Stimulated activated CD4-positive, alpha-beta T cell treated with anti-CD3 and anti-CD28 coated beads, Interleukin-4, amount 100 ng/mL, for 1 hour (primary cell): ENCODE measurements around the gene ADM2.

Experiments used
- DNase-seq: peaks from one replicate; pipeline ENCODE4 v3.0.0-alpha.2; 2020

ADM2 gene

DNA sequence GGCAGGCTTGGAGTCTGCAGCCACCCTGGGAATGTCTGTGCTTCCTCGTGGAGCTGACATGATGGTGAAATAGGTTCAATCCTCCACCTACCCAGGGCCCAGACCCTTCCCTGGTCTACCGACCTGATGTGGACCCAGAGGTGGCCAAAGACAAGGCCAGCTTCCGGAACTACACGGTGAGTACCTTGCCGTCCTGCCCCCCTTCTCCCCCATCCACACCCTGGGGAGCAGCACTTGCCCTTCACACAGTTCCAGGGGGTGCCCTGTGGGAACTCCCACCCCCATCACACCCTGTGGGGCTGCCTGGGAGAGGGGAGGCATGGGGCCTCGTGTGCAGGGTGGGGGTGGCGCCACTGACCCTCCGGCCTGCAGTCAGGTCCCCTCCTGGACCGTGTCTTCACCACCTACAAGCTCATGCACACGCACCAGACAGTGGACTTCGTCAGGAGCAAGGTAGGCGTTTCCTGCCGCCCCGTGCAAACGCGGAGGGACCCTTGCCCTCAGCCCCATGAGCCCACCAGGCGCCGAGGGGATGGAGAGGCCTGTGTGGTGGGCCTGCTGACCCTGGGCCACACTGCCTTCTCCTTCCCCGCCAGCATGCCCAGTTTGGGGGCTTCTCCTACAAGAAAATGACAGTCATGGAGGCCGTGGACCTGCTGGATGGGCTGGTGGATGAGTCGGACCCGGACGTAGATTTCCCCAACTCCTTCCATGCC lies 6.1 kb downstream of the ADM2 start:
- DNase-seq = no peak

DNA sequence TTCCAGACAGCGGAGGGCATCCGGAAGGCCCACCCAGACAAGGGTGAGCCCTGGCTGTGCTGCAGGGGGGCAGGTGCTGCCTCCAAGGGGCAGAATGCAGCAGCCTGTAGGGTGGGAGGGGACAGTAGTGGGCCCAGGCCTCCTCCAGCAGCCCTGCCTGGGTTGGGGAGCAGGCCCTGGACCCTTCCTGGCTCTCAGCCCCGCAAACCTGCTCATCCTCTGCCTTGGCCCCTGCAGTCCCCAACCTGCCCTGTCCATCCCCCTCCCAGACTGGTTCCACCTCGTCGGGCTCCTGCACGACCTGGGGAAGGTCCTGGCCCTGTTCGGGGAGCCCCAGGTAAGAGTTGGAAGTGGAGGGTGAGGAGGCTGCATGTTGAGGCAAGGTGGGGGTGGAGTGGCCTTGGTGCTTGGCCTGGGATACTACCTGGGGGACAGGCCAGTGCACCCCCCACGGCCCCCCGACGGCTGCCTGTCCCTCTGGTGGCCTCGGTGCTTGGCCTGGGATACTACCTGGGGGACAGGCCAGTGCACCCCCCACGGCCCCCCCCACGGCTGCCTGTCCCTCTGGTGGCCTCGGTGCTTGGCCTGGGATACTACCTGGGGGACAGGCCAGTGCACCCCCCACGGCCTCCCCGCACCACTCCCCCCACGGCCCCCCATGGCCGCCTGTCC lies 6.8 kb downstream of the ADM2 start:
- no peak for DNase-seq

DNA sequence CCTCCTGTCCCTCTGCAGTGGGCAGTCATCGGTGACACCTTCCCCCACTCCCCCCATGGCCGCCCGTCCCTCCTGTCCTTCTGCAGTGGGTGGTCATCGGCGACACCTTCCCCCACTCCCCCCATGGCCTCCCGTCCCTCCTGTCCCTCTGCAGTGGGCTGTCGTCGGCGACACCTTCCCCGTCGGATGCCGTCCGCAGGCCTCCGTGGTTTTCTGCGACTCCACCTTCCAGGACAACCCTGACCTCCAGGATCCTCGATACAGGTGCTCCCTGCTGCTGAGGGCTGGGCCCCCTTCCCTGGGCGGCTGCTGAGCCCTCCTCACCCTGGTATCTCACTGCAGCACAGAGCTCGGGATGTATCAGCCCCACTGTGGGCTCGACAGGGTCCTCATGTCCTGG lies 7.5 kb downstream of the ADM2 start:
- no peak for DNase-seq

DNA sequence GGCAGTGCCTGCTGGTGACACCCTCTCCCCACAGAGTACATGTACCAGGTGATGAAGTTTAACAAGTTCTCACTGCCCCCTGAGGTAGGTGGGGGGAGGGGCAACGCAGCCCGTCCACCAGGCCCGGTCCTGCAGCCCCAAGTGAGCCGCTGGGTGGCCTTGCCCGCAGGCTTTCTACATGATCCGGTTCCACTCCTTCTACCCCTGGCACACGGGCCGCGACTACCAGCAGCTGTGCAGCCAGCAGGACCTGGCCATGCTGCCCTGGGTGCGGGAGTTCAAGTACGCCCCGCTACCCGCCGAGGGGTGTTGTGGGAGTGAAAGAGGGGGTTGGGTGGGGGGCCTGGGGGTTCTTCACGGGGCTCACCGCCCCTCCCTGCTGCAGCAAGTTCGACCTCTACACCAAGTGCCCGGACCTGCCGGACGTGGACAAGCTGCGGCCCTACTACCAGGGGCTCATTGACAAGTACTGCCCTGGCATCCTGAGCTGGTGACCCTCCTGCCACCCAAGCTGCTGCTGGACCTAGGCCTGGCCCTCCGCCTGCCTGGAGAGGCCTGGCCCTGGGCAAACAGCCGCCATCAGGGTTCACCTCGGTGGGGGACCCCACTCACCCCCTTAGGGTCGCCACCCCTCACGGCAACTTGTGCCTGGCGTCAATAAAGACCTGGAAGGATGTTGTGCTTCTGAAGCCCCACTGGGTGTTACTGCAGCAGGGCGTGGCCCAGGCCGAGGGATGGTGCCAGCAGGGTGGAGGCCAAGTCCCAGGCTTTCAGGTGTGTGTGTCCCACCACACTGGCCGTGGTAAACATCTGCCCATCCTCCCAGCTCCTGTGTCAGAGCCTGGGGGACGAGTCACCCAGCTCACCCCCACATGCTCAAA lies 8.3 kb downstream of the ADM2 start:
- DNase-seq = no peak

DNA sequence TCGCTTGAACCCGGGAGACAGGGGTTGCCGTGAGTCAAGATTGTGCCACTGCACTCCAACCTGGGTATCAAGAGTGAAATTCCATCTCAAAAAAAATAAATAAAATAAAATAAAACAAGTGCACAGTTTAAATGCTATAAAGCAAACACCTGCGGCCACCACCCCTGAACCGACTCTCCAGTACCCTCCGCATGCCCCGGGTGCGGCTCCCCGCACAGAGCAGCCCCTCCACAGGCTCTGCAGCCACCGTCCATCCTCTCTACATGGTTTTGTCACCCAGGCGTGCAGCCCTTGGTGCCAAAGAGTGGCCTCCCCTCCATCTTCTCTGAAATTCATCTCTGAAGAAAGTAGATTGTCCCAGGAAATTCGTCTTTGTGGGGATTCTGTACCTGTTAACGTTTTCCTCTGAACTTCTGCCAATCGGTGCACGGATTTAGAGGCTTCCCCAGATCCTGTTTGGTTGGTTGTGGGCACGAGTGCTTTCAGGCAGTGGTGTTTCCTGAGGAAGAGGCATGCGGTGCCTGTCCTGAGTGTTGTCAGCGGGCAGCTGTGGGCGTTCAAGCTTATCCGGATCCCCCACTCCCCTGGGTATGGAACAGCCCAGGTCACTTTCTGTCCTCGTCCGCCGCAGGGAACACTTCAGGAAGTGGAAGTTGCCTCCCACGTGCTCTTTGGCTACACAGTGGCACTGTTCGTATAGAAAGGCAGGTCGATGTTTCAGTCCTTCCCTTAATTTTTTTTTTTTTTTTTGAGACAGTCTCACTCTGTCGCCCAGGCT lies 9.4 kb downstream of the ADM2 start:
- DNase-seq = no peak

DNA sequence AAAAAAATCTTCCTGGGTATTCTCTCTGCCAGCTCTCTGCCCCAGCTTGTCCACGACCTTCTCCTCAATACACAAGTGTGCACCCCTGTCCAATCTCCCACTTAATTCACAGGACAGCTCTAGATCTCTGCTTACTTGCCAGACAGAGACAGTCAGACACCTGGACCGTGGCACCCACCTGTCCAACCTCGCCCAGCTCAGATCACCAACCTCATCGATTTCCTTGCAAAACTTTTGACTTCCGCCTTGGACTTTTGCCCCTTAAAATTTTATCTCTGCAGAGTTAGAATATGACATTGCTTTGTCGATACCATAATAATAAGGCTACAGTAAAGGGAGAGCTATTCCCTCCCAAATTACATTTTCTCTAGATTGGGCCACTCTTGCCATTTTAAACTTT lies 15.8 kb downstream of the ADM2 start:
- DNase-seq = no peak

DNA sequence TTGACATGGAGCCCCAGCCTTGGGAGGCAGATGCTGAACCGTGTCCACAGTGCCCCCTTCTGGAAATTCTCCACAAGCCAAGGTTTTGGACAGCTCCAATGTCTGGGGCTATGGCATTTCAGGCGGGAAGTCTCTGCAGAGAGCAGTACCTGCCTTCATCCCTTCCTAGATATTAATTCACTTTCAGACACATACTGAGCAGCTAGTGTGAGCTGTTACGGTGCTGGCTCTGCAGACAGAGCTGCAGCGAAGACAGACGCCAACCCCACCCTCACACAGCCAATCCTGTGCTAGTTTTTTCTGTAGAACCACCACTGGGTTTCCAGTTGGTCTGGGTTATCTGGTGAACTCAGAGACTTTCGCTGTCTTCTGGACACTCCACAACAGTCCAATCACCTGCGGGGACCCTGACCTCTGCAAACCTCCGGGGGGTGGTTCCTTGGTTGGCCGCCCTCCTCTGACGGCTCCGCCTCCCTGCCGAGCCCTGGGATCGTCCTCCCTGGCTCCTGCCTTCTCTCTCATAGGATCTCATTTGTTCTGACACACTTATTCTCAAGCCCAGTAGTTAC lies 17.1 kb downstream of the ADM2 start:
- DNase-seq = peak; percentile 62

DNA sequence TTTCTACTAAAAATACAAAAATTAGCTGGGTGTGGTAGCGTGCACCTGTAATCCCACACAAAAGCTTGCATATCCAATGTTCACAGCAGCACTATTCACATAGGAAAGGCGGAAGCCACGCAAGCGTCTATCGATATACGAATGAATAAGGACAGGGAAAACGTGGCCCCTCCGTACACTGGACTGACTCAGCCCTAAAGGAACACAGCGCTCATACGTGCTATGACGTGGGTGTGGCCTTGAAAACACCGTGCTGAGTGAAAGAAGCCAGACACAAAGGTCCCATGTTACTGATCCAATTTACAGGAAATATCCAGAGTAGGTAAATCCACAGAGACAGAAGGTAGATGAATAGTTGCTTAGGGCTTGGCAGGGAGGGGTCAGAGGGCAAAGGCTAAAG lies 19.1 kb downstream of the ADM2 start:
- no peak for DNase-seq

DNA sequence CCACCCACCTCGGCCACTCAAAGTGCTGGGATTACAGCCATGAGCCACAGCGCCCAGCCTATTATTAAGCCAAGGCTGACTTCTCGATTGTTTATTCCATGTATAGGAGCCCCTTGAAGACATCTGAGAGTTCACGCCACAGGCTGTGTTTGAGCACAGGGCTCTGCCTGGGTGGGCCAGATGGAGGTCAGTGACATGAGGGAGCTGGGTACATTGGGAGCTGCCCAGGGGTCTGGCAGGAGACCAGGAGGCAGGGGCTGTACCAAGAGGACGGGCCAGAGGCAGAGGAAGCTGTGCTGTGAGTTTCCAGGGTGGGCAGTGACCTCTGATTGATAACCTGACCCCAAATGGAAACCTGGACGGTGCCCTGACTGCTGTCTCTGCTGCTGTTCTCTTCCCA lies 20.8 kb downstream of the ADM2 start:
- DNase-seq = no peak

DNA sequence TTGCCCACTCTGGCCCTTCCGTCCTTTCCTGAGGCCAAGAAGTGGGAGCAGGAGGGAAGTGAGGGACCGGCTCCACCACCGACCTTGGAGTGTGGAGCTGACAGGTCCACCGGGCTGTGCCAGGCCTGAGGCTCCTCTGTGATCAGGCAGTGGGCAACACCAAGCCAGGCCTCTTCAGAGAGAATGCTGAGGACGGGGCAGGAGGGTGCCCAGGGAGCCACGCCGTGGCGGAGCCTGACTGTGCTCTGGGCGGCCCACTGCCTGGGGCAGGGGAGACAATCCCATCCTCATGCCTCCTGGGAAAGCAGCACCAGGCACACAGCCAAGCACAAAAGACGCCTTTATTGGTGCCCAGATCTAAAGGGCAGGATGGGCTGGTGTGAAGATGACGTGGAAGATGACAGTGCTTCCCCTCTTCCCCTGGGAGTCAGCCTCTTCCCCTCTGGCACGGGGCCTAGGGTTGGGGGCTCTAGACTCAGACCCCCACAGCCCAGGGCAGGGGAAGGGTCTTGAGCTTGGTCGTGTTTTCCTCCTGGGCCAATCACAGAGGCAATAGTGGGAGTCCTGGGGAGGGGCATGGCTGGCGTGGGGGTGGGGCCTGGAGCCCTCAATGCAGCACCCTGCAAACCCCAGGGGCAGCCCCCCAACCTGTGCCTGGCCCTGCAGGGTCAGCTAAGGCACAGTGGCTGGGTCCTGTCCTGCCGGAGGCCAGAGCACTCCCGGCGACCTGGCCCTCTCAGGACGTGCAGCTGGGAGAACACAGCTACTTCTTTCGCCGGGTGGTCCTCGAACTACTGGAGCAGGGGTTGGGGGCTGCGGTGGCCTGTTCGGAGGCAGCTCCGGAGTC lies 21.5 kb downstream of the ADM2 start:
- DNase-seq = no peak

DNA sequence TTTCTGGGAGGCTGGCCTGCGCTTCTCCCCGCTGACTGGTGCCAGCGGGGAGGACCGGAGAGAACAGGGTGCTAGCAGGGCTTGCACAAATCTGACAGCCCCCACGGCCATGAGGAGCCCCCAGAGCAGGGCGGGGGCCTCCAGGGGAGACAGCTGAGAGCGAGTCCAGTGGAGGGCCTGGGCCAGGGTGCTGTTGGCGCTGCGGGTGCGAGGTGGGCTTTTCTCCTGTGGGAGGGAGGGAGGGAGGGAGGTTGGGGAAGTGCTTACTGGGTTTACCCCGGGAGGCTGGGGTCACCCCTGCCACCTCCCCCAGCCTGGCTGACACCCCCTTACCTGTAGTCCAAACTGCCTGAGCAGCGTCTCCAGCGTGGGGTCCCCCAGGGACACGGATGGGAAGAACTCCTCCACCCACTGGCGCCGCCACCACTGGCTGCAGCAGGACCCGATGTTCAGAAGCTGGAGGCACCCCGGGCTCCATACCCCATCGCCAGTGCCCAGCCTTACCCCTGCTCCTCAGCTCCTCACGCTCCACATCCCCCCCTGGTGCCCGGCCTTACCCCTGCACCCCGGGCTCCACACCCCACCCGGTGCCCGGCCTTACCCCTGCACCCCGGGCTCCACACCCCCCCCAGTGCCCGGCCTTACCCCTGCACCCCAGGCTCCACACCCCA lies 22.3 kb downstream of the ADM2 start:
- no peak for DNase-seq

DNA sequence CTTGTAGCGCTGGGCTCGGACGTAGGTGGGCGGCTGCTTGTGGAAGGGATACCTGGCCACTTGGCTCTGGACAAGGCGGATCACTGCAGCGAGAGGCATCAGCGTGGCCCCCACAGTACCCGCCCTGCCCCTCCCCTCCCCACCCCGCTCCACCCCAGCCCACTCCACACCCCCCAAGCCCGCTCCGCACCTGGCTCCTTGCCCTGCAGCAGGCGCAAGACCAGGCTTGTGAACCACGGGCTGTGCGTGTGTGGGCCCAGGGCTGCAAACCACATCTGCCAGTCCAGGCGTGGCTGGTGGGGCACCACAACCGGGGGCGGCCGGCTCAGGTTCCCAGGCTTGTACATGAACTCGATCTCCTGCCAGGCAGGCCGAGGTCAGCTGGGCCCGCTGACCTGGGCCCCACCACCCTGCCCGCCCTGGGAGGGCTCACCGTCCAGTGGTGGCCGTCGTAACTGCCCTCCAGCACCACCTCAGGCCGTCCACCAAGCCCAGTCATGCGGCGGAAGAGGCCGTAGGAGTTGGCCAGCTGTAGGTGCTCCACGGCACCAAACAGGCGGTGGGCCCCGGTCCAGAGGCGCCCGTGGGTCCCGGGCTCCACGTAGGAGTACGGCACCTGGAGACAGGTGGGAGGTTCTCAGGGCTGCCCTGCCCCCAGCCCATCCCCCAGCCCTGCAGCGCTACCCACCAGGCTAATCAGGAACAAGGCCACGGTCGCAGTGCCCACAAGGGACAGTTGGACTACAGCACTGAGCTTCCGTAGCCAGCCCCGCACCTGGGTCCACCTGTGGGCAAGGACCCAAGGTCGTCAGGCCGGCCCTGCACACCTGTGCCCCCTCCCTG lies 23.2 kb downstream of the ADM2 start:
- DNase-seq = no peak

DNA sequence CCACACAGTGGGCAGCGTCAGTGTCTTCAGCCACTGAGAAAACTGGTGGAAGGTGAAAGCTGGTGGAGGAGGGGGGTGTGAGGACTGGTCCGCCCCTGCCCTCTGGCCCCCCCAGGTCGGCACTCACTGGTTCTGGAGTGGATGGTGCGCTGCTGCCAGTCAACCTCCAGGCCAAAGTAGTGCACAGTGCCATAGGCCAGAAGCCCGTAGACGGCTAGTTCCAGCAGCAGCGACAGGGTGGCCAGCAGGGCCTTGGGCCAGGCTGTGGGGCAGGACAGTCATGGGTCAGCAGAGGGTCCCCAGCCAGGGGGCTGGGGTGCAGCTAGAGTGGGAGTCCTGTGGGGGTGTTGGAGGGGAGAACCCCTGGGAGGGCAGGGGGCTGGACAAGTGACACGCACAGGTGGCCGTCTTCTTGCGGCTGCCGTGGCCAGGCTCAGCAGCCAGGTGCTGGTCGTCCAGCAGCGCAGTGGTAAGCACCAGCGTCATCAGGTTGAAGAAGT lies 24.0 kb downstream of the ADM2 start:
- no peak for DNase-seq

DNA sequence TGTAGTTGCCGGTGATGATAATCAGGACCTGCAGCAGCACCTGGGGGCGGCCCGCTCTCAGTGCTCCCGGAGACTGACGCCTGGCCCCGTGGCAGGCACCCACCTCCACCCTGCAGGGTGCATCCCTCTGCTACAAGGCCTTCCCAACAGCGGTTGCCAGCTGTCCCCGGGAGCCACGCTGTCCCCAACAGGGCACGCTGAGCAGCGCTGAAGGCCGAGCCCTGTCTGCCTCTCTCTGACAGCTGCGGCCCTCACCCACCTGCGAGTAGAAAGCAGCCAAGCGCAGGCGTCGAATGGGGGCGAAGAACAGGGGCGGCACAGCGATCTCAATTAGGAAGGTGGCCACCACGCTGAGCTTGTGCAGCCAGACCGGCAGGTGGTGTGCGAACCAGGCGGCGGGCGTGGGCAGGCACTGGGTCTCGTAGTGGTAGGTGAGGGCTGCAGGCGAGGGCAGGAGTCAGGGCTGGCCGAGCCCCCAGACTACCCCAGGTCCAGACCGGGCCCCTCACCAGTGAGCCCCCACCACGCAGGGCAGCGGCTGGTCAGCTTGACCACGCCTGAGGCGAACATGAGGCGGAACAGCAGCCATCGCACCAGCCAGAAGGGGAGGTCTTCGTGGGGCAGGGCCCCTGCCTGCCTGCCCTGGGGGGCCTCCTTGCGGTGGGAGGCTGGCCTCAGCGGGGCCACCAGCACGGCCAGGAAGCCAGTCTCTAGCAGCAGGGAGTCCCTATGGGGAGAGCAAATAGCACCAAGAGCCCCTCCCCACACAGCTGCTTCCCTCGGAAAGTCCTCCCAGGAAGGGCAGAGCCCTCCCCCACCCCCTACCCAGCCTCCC lies 24.6 kb downstream of the ADM2 start:
- no peak for DNase-seq

DNA sequence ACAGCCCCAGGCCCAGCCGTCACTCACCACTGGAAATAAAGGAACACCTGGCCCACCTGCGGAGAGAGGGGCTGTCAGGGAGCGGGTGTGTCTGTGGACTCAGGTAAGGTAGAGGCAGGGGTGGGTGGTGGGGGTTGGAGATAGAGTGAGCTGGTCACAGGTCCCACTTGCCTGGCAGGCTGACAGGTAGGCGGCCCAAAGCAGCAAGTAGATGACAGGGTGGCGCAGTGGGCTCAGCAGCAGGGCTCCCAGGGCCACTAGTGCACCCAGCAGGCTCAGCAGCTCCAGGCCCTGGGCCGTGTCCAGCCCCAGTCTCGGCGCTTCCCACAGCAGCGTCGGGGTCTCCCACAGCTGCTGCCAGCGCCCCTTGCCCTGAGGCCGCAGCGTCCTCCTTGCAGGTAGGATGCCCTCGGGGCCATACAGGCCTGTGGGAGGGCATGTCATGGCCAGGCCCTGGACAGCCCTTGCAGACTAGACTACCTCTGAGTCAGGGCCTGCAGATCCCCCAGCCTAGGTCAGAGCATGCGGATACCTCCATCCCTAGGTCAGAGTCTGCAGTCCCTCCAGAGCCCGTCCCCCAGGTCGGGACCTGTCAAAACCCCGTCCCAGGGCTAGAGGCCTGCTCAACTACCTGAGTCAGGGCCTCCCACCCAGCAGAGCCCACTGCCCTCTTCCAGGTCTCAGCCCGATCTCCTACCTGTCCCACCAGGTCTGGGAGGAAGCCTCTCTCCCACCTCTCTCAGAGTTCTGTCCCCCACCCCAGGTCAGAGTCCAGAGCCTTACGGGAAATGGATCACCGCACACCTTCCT lies 25.5 kb downstream of the ADM2 start:
- DNase-seq = no peak

DNA sequence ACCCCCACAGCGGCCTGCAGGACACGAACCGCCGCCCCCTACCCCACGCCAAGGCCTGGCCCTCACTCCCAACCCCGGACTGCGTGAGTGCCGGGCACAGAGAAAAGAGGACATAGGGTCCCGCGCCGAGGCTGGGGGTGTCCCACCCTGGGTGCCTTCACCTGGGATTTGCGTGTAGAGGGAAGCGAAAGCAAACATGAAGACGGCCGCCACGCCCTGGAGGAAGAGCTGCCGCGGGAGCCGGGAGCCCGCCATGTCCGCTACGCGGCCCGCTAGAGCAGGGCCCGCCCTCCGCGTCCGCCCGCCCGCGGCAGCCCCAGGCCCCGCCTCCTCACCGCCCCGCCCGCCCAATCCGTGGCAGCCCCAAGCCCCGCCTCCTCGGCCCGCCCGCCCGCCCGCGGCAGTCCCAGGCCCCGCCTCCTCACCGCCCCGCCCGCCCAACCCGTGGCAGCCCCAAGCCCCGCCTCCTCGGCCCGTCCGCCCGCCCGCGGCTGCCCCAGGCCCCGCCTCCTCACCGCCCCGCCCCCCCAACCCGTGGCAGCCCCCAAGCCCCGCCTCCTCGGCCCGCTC lies 26.2 kb downstream of the ADM2 start, which contains the start of gene LMF2:
TSS of gene LMF2 (minus strand) at position 282 of the 570 bp plus-strand sequence. CDS start at position 255, 27 bp downstream.
- peak; percentile 94 for DNase-seq
